Epithelial cell of alveolus of lung (primary cell): Measurements from ENCODE around the gene SPRY1. TPM values are rescaled to one million over a fixed set of nuclear protein-coding genes. Genes with fewer than 3 reads are reported as not detected.

Experiments used
- total RNA-seq: library from RNA; depleted of rRNA; stranded (reverse); fragments of >200 nt; gene quantifications from 2 replicates; pipeline ENCODE4 v1.2.1, GENCODE V29; 2015

The SPRY1 gene
- 16.7 and 82.0 TPM in 2 replicates for total RNA-seq

GRCh38 chr4:123396307-123397143 lies at the start of gene SPRY1:
TSS of gene SPRY1 (plus strand) at chr4:123396795. CDS start at chr4:123401592, 4,797 bp downstream.

